Panc1 (cell line): ENCODE results near the gene PRMT9. TPM values are rescaled to one million over a fixed set of nuclear protein-coding genes. Genes with fewer than 3 reads are reported as not detected.

Source experiments
- ATAC-seq: fragments of 200-7000 bp; cut with Tn5 transposase; 2 replicates; pipeline ENCODE4 v1.9.1; 2020; ENCODE audit warnings: mild to moderate bottlenecking, moderate library complexity
- BruUV-seq: library from RNA; stranded (reverse); fragments of 400-500 nt; replicated peaks from 2 replicates; lab custom pipeline; 2021; lab: Mats Ljungman, UMichigan
- CTCF ChIA-PET: fragments of 300-600 bp; sonication (Branson Sonifier 250); formaldehyde crosslinking; loops from one replicate; lab custom pipeline; 2022; ENCODE audit warnings: antibody characterized with exemption; lab: Charles Lee
- POLR2A ChIA-PET: fragments of 300-600 bp; sonication (Branson Sonifier 250); formaldehyde crosslinking; loops from one replicate; lab custom pipeline; 2022; ENCODE audit warnings: antibody characterized with exemption; lab: Charles Lee
- DNase-seq: peaks from one replicate; pipeline ENCODE4 v3.0.0-alpha.2; 2010; ENCODE audit warnings: low read depth, low spot score
- H3K27ac ChIP-seq: 2 replicates; pipeline ENCODE4 v1.5.1; 2011; ENCODE audit warnings: mild to moderate bottlenecking, low read length, inconsistent platforms
- H3K27me3 ChIP-seq: fragments of 200-500 bp; sonication (Bioruptor generic); 2 replicates; pipeline ENCODE4 v1.6.0; 2014; ENCODE audit warnings: low read length, inconsistent platforms; ENCODE audit not compliant: control insufficient read depth, insufficient read depth
- H3K36me3 ChIP-seq: fragments of 200-500 bp; sonication (Bioruptor generic); 2 replicates; pipeline ENCODE4 v1.5.1; 2014; ENCODE audit warnings: inconsistent platforms, mild to moderate bottlenecking, low read length, moderate library complexity; ENCODE audit not compliant: control insufficient read depth, insufficient read depth
- H3K4me1 ChIP-seq: 2 replicates; pipeline ENCODE4 v1.5.1; 2011; ENCODE audit warnings: inconsistent platforms, mild to moderate bottlenecking, low read length, moderate library complexity; ENCODE audit not compliant: control insufficient read depth, insufficient read depth
- H3K4me3 ChIP-seq, 2 experiments: 2 replicates each; pipeline ENCODE4 v1.5.1; 2011 to 2012; ENCODE audit warnings: low read depth in 2 of 2, low read length in 2 of 2, mild to moderate bottlenecking in 2 of 2, inconsistent platforms in 1 of 2, moderate library complexity in 1 of 2
- H3K9me3 ChIP-seq: fragments of 200-500 bp; sonication (Bioruptor generic); 2 replicates; pipeline ENCODE4 v1.5.1; 2014; ENCODE audit warnings: low read depth, mild to moderate bottlenecking, inconsistent platforms, low read length, moderate library complexity; ENCODE audit not compliant: control insufficient read depth, insufficient read depth
- POLR2AphosphoS5 ChIP-seq: IDR thresholded peaks from 2 replicates; pipeline ENCODE4 v1.6.1; 2012; ENCODE audit warnings: mild to moderate bottlenecking, low read depth, low read length, moderate library complexity
- SIN3A ChIP-seq: IDR thresholded peaks from 2 replicates; pipeline ENCODE4 v1.6.1; 2012; ENCODE audit warnings: low read depth, mild to moderate bottlenecking, low read length, moderate library complexity, borderline replicate concordance; ENCODE audit not compliant: insufficient read depth
- TCF7L2 ChIP-seq: IDR thresholded peaks from 2 replicates; pipeline ENCODE4 v1.6.1; 2011; ENCODE audit warnings: mild to moderate bottlenecking, low read depth, low read length, inconsistent platforms
- in situ Hi-C: cut with HindIII; loops from 2 replicates; pipeline ENCODE4 v1.10.0; 2016; ENCODE audit warnings: low sequenced_read_pairs, low pct_unique_long_range_greater_than_20kb
- intact Hi-C: fragments of 100-400 bp; cut with micrococcal nuclease; formaldehyde crosslinking; loops from one replicate; pipeline ENCODE4 v1.10.0; 2022; ENCODE audit not compliant: unreplicated experiment
- total RNA-seq: library from RNA; stranded (reverse); gene quantifications from one replicate; pipeline ENCODE4 v1.2.1, GENCODE V29; 2021; ENCODE audit not compliant: unreplicated experiment
- TF ChIP-seq, protein P1 (sequence below): fragments of 450-650 bp; IDR thresholded peaks from 2 replicates; pipeline ENCODE4 v1.5.1; 2017; ENCODE audit warnings: mild to moderate bottlenecking
- TF ChIP-seq, protein P2 (sequence below), 2 experiments: IDR thresholded peaks; 2 replicates each; pipeline ENCODE4 v1.6.1; 2011 to 2012; ENCODE audit warnings: low read depth in 2 of 2, control low read depth in 1 of 2, low read length in 1 of 2, mild to moderate bottlenecking in 1 of 2, moderate library complexity in 1 of 2; ENCODE audit not compliant: insufficient read depth in 1 of 2

Gene PRMT9
- total RNA-seq, 1 experiment from 2014 or later = 4.4 TPM

DNA sequence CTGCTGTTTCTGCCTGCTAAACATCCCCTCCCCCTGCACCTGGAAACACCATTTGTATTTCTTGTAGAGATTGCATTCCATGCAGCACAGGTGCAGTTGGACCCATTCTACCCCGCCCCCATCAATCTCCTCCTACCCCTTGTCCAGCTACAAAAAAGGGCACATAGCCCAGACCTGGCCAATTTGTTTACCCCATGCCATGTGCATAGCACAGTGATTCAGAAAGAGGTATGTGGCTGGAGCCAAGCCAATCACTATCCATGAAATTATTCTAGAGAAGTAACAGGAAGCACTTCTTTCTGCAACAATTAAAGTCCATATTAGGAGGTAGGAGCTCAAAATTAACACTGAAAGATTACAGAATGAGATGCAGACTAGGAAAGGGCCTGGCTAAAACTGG is 87.0 kb downstream of the PRMT9 start:
- in situ Hi-C loops = no loop called here

DNA sequence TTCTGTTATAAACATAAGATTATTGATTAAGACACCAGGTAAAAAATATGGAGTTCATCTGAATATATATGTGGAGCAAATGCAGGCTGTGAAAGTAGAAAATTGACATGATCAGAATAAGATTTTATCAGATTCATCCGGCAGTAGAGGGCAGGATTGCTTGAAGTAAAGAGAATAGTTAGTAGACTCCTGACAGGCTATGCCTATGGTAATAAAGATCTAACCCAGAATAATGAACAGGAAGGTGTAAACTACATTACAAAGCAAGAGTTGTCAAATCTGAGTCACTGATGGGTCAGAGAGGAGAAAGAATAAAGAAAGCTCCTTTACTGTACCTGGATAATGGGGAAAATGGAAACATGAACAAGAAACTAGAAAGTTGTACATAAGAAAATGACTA is 87.6 kb downstream of the PRMT9 start:
- no peak overlapping the region for H3K27ac ChIP-seq
- no TSS peak for BruUV-seq
- POLR2A ChIA-PET = interaction anchor here (0.7 kb wide), 1 partner anchor 12 kb away, joined by 3 read pairs; no protein-coding TSS in a partner anchor
- H3K9me3 ChIP-seq = no peaks in the 10 kb centered on the region
- in situ Hi-C loops = no loop called here
- H3K36me3 ChIP-seq = no peaks in the 10 kb centered on the region
- DNase-seq (no peak), ATAC-seq (no peak)
- TF ChIP-seq TCF7L2 (no peak), POLR2AphosphoS5 (no peak), SIN3A (no peak)
- TF ChIP-seq, protein P1, sequence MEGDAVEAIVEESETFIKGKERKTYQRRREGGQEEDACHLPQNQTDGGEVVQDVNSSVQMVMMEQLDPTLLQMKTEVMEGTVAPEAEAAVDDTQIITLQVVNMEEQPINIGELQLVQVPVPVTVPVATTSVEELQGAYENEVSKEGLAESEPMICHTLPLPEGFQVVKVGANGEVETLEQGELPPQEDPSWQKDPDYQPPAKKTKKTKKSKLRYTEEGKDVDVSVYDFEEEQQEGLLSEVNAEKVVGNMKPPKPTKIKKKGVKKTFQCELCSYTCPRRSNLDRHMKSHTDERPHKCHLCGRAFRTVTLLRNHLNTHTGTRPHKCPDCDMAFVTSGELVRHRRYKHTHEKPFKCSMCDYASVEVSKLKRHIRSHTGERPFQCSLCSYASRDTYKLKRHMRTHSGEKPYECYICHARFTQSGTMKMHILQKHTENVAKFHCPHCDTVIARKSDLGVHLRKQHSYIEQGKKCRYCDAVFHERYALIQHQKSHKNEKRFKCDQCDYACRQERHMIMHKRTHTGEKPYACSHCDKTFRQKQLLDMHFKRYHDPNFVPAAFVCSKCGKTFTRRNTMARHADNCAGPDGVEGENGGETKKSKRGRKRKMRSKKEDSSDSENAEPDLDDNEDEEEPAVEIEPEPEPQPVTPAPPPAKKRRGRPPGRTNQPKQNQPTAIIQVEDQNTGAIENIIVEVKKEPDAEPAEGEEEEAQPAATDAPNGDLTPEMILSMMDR = no peak; the same call in 1 of the 2 replicates
- TF ChIP-seq, protein P2, sequence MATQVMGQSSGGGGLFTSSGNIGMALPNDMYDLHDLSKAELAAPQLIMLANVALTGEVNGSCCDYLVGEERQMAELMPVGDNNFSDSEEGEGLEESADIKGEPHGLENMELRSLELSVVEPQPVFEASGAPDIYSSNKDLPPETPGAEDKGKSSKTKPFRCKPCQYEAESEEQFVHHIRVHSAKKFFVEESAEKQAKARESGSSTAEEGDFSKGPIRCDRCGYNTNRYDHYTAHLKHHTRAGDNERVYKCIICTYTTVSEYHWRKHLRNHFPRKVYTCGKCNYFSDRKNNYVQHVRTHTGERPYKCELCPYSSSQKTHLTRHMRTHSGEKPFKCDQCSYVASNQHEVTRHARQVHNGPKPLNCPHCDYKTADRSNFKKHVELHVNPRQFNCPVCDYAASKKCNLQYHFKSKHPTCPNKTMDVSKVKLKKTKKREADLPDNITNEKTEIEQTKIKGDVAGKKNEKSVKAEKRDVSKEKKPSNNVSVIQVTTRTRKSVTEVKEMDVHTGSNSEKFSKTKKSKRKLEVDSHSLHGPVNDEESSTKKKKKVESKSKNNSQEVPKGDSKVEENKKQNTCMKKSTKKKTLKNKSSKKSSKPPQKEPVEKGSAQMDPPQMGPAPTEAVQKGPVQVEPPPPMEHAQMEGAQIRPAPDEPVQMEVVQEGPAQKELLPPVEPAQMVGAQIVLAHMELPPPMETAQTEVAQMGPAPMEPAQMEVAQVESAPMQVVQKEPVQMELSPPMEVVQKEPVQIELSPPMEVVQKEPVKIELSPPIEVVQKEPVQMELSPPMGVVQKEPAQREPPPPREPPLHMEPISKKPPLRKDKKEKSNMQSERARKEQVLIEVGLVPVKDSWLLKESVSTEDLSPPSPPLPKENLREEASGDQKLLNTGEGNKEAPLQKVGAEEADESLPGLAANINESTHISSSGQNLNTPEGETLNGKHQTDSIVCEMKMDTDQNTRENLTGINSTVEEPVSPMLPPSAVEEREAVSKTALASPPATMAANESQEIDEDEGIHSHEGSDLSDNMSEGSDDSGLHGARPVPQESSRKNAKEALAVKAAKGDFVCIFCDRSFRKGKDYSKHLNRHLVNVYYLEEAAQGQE (IDR thresholded peaks at IDR 0.05; ENCODE audit: insufficient read depth in 1 of 2, low read depth in 2 of 2, low read length in 1 of 2) = no peak
- H3K4me3 ChIP-seq = no peak overlapping the region
- CTCF ChIA-PET = interaction anchor here (0.5 to 1.2 kb wide), 2 partner anchors 149 to 270 kb away, joined by 3 to 5 read pairs; no protein-coding TSS in a partner anchor
- H3K4me1 ChIP-seq = no peaks in the 10 kb centered on the region
- no peaks in the 10 kb centered on the region for H3K27me3 ChIP-seq
- intact Hi-C loops = no loop called here

More for the DNA sequence above, 87.0 kb downstream of the PRMT9 start:
- BruUV-seq = no TSS peak
- no peak for DNase-seq
- no peaks in the 10 kb centered on the region for H3K36me3 ChIP-seq
- ChIA-PET CTCF (interaction anchor here (1.2 kb wide), 1 partner anchor 270 kb away, joined by 5 read pairs; no protein-coding TSS in a partner anchor), POLR2A (no interaction called here)
- no peaks in the 10 kb centered on the region for H3K9me3 ChIP-seq
- H3K27ac ChIP-seq = no peak overlapping the region
- no peak for TF ChIP-seq TCF7L2
- TF ChIP-seq, protein P2 (IDR thresholded peaks at IDR 0.05; ENCODE audit: insufficient read depth in 1 of 2, low read depth in 2 of 2, low read length in 1 of 2) = no peak
- TF ChIP-seq, protein P1 = no peak
- no peak for TF ChIP-seq SIN3A
- no peak for TF ChIP-seq POLR2AphosphoS5
- intact Hi-C loops = no loop called here
- H3K27me3 ChIP-seq = no peaks in the 10 kb centered on the region
- no peaks in the 10 kb centered on the region for H3K4me1 ChIP-seq
- no peak for ATAC-seq
- H3K4me3 ChIP-seq = no peak overlapping the region
